AG10803 (cell line): ENCODE measurements around the gene OPHN1.

Experiments used
- DNase-seq: peaks from one replicate; pipeline ENCODE4 v3.0.0; 2010; ENCODE audit warnings: low read depth
- H3K4me3 ChIP-seq: 2 replicates; pipeline ENCODE4 v1.5.1; 2011; ENCODE audit warnings: mild to moderate bottlenecking, low read length, control low read depth
- CTCF ChIP-seq: conservative IDR thresholded peaks from 2 replicates; pipeline ENCODE4 v1.5.1; 2011; ENCODE audit warnings: mild to moderate bottlenecking, low read length, control low read depth, inconsistent platforms

The OPHN1 gene

GRCh38 chrX:68234171-68234910 lies 199.0 kb downstream of the OPHN1 start:
- DNase-seq, result no peak
- no peak for TF ChIP-seq CTCF
- no peak overlapping the region for H3K4me3 ChIP-seq

- no peak overlapping the region for H3K4me3 ChIP-seq
- no peak for DNase-seq
- no peak for TF ChIP-seq CTCF
Measured at GRCh38 chrX:68232206-68232605, 201.1 kb downstream of the OPHN1 start.

- no peak for TF ChIP-seq CTCF
- no peak for DNase-seq
- H3K4me3 ChIP-seq, result no peak overlapping the region
Measured at GRCh38 chrX:68209008-68209407, 224.3 kb downstream of the OPHN1 start.

- no peak for TF ChIP-seq CTCF
- DNase-seq, result no peak
- no peak overlapping the region for H3K4me3 ChIP-seq
Measured at GRCh38 chrX:68204521-68205038, 228.7 kb downstream of the OPHN1 start.

GRCh38 chrX:68203646-68204045 lies 229.6 kb downstream of the OPHN1 start:
- no peak for DNase-seq
- H3K4me3 ChIP-seq, result no peak overlapping the region
- TF ChIP-seq CTCF, result no peak

GRCh38 chrX:68203211-68203610 lies 230.1 kb downstream of the OPHN1 start:
- DNase-seq, result no peak
- no peak for TF ChIP-seq CTCF
- H3K4me3 ChIP-seq, result no peak overlapping the region
